Activated CD8-positive, alpha-beta memory T cell treated with anti-CD3 and anti-CD28 coated beads for 36 hours (primary cell): Measurements from ENCODE around the gene ATAD2B. TPM values are rescaled to one million over a fixed set of nuclear protein-coding genes. Genes with fewer than 3 reads are reported as not detected.

Experiments used
- total RNA-seq, 2 experiments: library from RNA; stranded (reverse); gene quantifications; one replicate each; pipeline ENCODE4 v1.2.3, GENCODE V29; 2021

Gene ATAD2B
- total RNA-seq, 2 experiments from 2014 or later, result 11.0 to 13.1 TPM

Other genes with a start within 250 kb of the ATAD2B start
- 10 to 100 TPM; 11.8 to 12.8 TPM for gene UBXN2A, start 13.3 kb upstream of the ATAD2B start, total RNA-seq
- under 1 TPM in 1 of 2 experiments, not detected in 1; 0.25 TPM for gene MFSD2B, start 83.0 kb upstream of the ATAD2B start, total RNA-seq
- 10 to 100 TPM; 27.1 to 30.9 TPM for gene WDCP, start 120.3 kb upstream of the ATAD2B start, total RNA-seq
- 1 to 10 TPM; 3.1 to 3.2 TPM for gene FKBP1B, start 122.6 kb upstream of the ATAD2B start, total RNA-seq
- gene SF3B6, start 149.2 kb upstream of the ATAD2B start, total RNA-seq, result 100 to 1,000 TPM; 147 to 151 TPM
- 1 to 10 TPM; 2.0 to 3.0 TPM for gene TP53I3, start 157.7 kb upstream of the ATAD2B start, total RNA-seq
- under 1 TPM in 1 of 2 experiments, not detected in 1; 0.40 TPM for gene PFN4, start 196.2 kb upstream of the ATAD2B start, total RNA-seq
- 1 to 10 TPM; 4.2 TPM for gene FAM228B, start 196.3 kb upstream of the ATAD2B start, total RNA-seq
- not detected for gene FAM228A, start 247.9 kb upstream of the ATAD2B start, total RNA-seq